Loucy (cell line): ENCODE results near the gene ARHGEF17.

Experiments used
- H2AFZ ChIP-seq: fragments of 200-600 bp; sonication (generic); 2 replicates; pipeline ENCODE4 v1.6.0; 2016; ENCODE audit warnings: antibody characterized with exemption, mild to moderate bottlenecking, low read length, moderate library complexity
- H3F3A ChIP-seq: fragments of 200-600 bp; 2 replicates; pipeline ENCODE4 v1.6.0; 2016; ENCODE audit warnings: antibody characterized with exemption, low read depth, mild to moderate bottlenecking
- H3K27me3 ChIP-seq: fragments of 200-600 bp; sonication (generic); 2 replicates; pipeline ENCODE4 v1.6.1; 2014; ENCODE audit warnings: low read length, mild to moderate bottlenecking; ENCODE audit not compliant: insufficient read depth, poor library complexity, severe bottlenecking
- H3K36me3 ChIP-seq: fragments of 200-600 bp; sonication (generic); 2 replicates; pipeline ENCODE4 v1.6.1; 2016; ENCODE audit warnings: low read length; ENCODE audit not compliant: insufficient read depth
- H3K4me1 ChIP-seq: fragments of 200-600 bp; sonication (generic); 2 replicates; pipeline ENCODE4 v1.5.1; 2014; ENCODE audit warnings: low read length, mild to moderate bottlenecking; ENCODE audit not compliant: insufficient read depth, poor library complexity, severe bottlenecking
- H3K4me2 ChIP-seq: fragments of 200-600 bp; sonication (generic); 2 replicates; pipeline ENCODE4 v1.6.0; 2014; ENCODE audit warnings: antibody characterized with exemption, low read length, low read depth, mild to moderate bottlenecking; ENCODE audit not compliant: poor library complexity, severe bottlenecking
- H3K4me3 ChIP-seq: fragments of 200-600 bp; sonication (generic); 2 replicates; pipeline ENCODE4 v1.5.1; 2014; ENCODE audit warnings: low read length, mild to moderate bottlenecking, mixed read lengths; ENCODE audit not compliant: poor library complexity, severe bottlenecking
- H3K79me2 ChIP-seq: fragments of 200-600 bp; sonication (generic); 2 replicates; pipeline ENCODE4 v1.6.1; 2014; ENCODE audit warnings: low read length; ENCODE audit not compliant: insufficient read depth
- H3K9ac ChIP-seq: fragments of 200-600 bp; sonication (generic); 2 replicates; pipeline ENCODE4 v1.6.0; 2014; ENCODE audit warnings: mild to moderate bottlenecking, low read depth, low read length, moderate library complexity; ENCODE audit not compliant: poor library complexity, severe bottlenecking
- H3K9me2 ChIP-seq: fragments of 200-600 bp; sonication (generic); replicated peaks from 2 replicates; pipeline ENCODE4 v1.6.1; 2016; ENCODE audit warnings: low read depth, low read length, mixed read lengths
- H3K9me3 ChIP-seq: fragments of 200-600 bp; sonication (generic); 2 replicates; pipeline ENCODE4 v1.6.1; 2014; ENCODE audit warnings: mild to moderate bottlenecking, antibody characterized with exemption, low read length, low read depth; ENCODE audit not compliant: insufficient read depth
- H4K20me1 ChIP-seq: fragments of 200-600 bp; sonication (generic); 2 replicates; pipeline ENCODE4 v1.6.0; 2014; ENCODE audit warnings: antibody characterized with exemption, low read length, mild to moderate bottlenecking; ENCODE audit not compliant: insufficient read depth, poor library complexity, severe bottlenecking
- CTCF ChIP-seq: fragments of 200-600 bp; sonication (generic); conservative IDR thresholded peaks from 2 replicates; pipeline ENCODE4 v1.5.1; 2014; ENCODE audit warnings: mild to moderate bottlenecking, antibody characterized with exemption, low read length
- EZH2phosphoT487 ChIP-seq: fragments of 200-600 bp; IDR thresholded peaks from 2 replicates; pipeline ENCODE4 v1.6.1; 2018; ENCODE audit warnings: antibody characterized with exemption, mild to moderate bottlenecking, moderate library complexity, borderline replicate concordance

Gene ARHGEF17

GRCh38 chr11:73280626-73281025 lies 27.4 kb upstream of the ARHGEF17 start:
- no peaks in the 10 kb centered on the region for H3K27me3 ChIP-seq
- TF ChIP-seq EZH2phosphoT487 (no peak), CTCF (no peak)
- H3K9me3 ChIP-seq: no peaks in the 10 kb centered on the region
- H2AFZ ChIP-seq: no peak overlapping the region
- no peaks in the 10 kb centered on the region for H3K36me3 ChIP-seq
- peaks cover 16% of the 10 kb centered on the region for H3K4me1 ChIP-seq
- no peak overlapping the region for H3K4me3 ChIP-seq
- no peak overlapping the region for H3K4me2 ChIP-seq
- no peaks in the 10 kb centered on the region for H3K79me2 ChIP-seq
- H3K9me2 ChIP-seq: no peaks in the 10 kb centered on the region
- H4K20me1 ChIP-seq: no peaks in the 10 kb centered on the region
- no peak overlapping the region for H3K9ac ChIP-seq
- no peaks in the 10 kb centered on the region for H3F3A ChIP-seq

GRCh38 chr11:73281201-73281741 lies 26.8 kb upstream of the ARHGEF17 start:
- Histone ChIP-seq H3K79me2 (no peaks in the 10 kb centered on the region), H3K27me3 (no peaks in the 10 kb centered on the region), H3F3A (no peaks in the 10 kb centered on the region), H3K4me1 (peaks cover 16% of the 10 kb centered on the region), H3K9me3 (no peaks in the 10 kb centered on the region), H3K4me2 (no peak overlapping the region), H3K9ac (no peak overlapping the region), H3K9me2 (no peaks in the 10 kb centered on the region), H3K36me3 (no peaks in the 10 kb centered on the region), H3K4me3 (no peak overlapping the region), H2AFZ (no peak overlapping the region), H4K20me1 (no peaks in the 10 kb centered on the region)
- TF ChIP-seq CTCF (no peak), EZH2phosphoT487 (no peak)

- no peaks in the 10 kb centered on the region for H3K36me3 ChIP-seq
- no peak overlapping the region for H3K9ac ChIP-seq
- no peaks in the 10 kb centered on the region for H3F3A ChIP-seq
- H3K9me3 ChIP-seq: no peaks in the 10 kb centered on the region
- H2AFZ ChIP-seq: no peak overlapping the region
- H3K4me1 ChIP-seq: peaks cover 16% of the 10 kb centered on the region
- TF ChIP-seq CTCF: no peak
- no peak for TF ChIP-seq EZH2phosphoT487
- no peaks in the 10 kb centered on the region for H3K9me2 ChIP-seq
- H4K20me1 ChIP-seq: no peaks in the 10 kb centered on the region
- no peaks in the 10 kb centered on the region for H3K27me3 ChIP-seq
- no peak overlapping the region for H3K4me2 ChIP-seq
- no peaks in the 10 kb centered on the region for H3K79me2 ChIP-seq
- no peak overlapping the region for H3K4me3 ChIP-seq
These were observed 26.0 kb upstream of the ARHGEF17 start for GRCh38 chr11:73281796-73282660.
